ENCODE data around the gene VWA2.

The VWA2 gene

GRCh38 chr10:114271779-114272167 lies 32.7 kb downstream of the VWA2 start:
- Histone ChIP-seq H3K27me3 (replicated peaks; ENCODE audit: control insufficient read depth, insufficient read depth, low read length, poor library complexity, severe bottlenecking) (no peaks in the 10 kb centered on the region), H3K4me3 (ENCODE audit: insufficient read depth, low read depth, low read length, poor library complexity, severe bottlenecking) (no peak overlapping the region), H3K9me3 (ENCODE audit: control insufficient read depth, low read length) (no peaks in the 10 kb centered on the region), H3K4me1 (ENCODE audit: control insufficient read depth, insufficient read depth, low read length, poor library complexity, severe bottlenecking) (no peaks in the 10 kb centered on the region), H3K27ac (ENCODE audit: insufficient read depth, low read length, poor library complexity, severe bottlenecking) (no peak overlapping the region), H3K36me3 (ENCODE audit: control insufficient read depth, insufficient read depth, low read length) (no peaks in the 10 kb centered on the region)
- DNase-seq, result no peak

- Histone ChIP-seq H3K4me3 (ENCODE audit: insufficient read depth, low read depth, low read length, poor library complexity, severe bottlenecking) (no peak overlapping the region), H3K27me3 (replicated peaks; ENCODE audit: control insufficient read depth, insufficient read depth, low read length, poor library complexity, severe bottlenecking) (no peaks in the 10 kb centered on the region), H3K4me1 (ENCODE audit: control insufficient read depth, insufficient read depth, low read length, poor library complexity, severe bottlenecking) (no peaks in the 10 kb centered on the region), H3K36me3 (ENCODE audit: control insufficient read depth, insufficient read depth, low read length) (no peaks in the 10 kb centered on the region), H3K27ac (ENCODE audit: insufficient read depth, low read length, poor library complexity, severe bottlenecking) (no peak overlapping the region), H3K9me3 (ENCODE audit: control insufficient read depth, low read length) (no peaks in the 10 kb centered on the region)
- no peak for DNase-seq
Measured at GRCh38 chr10:114272696-114273095, 33.6 kb downstream of the VWA2 start.

GRCh38 chr10:114273910-114274309 lies 34.9 kb downstream of the VWA2 start:
- no peak overlapping the region for H3K4me3 ChIP-seq (ENCODE audit: insufficient read depth, low read depth, low read length, poor library complexity, severe bottlenecking)
- H3K27me3 ChIP-seq (replicated peaks; ENCODE audit: control insufficient read depth, insufficient read depth, low read length, poor library complexity, severe bottlenecking), result no peaks in the 10 kb centered on the region
- H3K36me3 ChIP-seq (ENCODE audit: control insufficient read depth, insufficient read depth, low read length), result no peaks in the 10 kb centered on the region
- no peaks in the 10 kb centered on the region for H3K4me1 ChIP-seq (ENCODE audit: control insufficient read depth, insufficient read depth, low read length, poor library complexity, severe bottlenecking)
- no peak overlapping the region for H3K27ac ChIP-seq (ENCODE audit: insufficient read depth, low read length, poor library complexity, severe bottlenecking)
- H3K9me3 ChIP-seq (ENCODE audit: control insufficient read depth, low read length), result no peaks in the 10 kb centered on the region
- DNase-seq, result no peak

GRCh38 chr10:114274616-114275453 lies 35.8 kb downstream of the VWA2 start:
- H3K4me3 ChIP-seq (ENCODE audit: insufficient read depth, low read depth, low read length, poor library complexity, severe bottlenecking), result no peak overlapping the region
- no peak overlapping the region for H3K27ac ChIP-seq (ENCODE audit: insufficient read depth, low read length, poor library complexity, severe bottlenecking)
- H3K27me3 ChIP-seq (replicated peaks; ENCODE audit: control insufficient read depth, insufficient read depth, low read length, poor library complexity, severe bottlenecking), result no peaks in the 10 kb centered on the region
- no peaks in the 10 kb centered on the region for H3K36me3 ChIP-seq (ENCODE audit: control insufficient read depth, insufficient read depth, low read length)
- DNase-seq, result no peak
- no peaks in the 10 kb centered on the region for H3K4me1 ChIP-seq (ENCODE audit: control insufficient read depth, insufficient read depth, low read length, poor library complexity, severe bottlenecking)
- no peaks in the 10 kb centered on the region for H3K9me3 ChIP-seq (ENCODE audit: control insufficient read depth, low read length)

GRCh38 chr10:114276066-114276465 lies 37.0 kb downstream of the VWA2 start:
- DNase-seq, result no peak
- Histone ChIP-seq H3K27me3 (replicated peaks; ENCODE audit: control insufficient read depth, insufficient read depth, low read length, poor library complexity, severe bottlenecking) (no peaks in the 10 kb centered on the region), H3K27ac (ENCODE audit: insufficient read depth, low read length, poor library complexity, severe bottlenecking) (no peak overlapping the region), H3K36me3 (ENCODE audit: control insufficient read depth, insufficient read depth, low read length) (no peaks in the 10 kb centered on the region), H3K9me3 (ENCODE audit: control insufficient read depth, low read length) (no peaks in the 10 kb centered on the region), H3K4me3 (ENCODE audit: insufficient read depth, low read depth, low read length, poor library complexity, severe bottlenecking) (no peak overlapping the region), H3K4me1 (ENCODE audit: control insufficient read depth, insufficient read depth, low read length, poor library complexity, severe bottlenecking) (no peaks in the 10 kb centered on the region)

- H3K27me3 ChIP-seq (replicated peaks; ENCODE audit: control insufficient read depth, insufficient read depth, low read length, poor library complexity, severe bottlenecking), result no peaks in the 10 kb centered on the region
- no peaks in the 10 kb centered on the region for H3K36me3 ChIP-seq (ENCODE audit: control insufficient read depth, insufficient read depth, low read length)
- H3K27ac ChIP-seq (ENCODE audit: insufficient read depth, low read length, poor library complexity, severe bottlenecking), result no peak overlapping the region
- H3K4me1 ChIP-seq (ENCODE audit: control insufficient read depth, insufficient read depth, low read length, poor library complexity, severe bottlenecking), result no peaks in the 10 kb centered on the region
- no peak for DNase-seq
- no peaks in the 10 kb centered on the region for H3K9me3 ChIP-seq (ENCODE audit: control insufficient read depth, low read length)
- no peak overlapping the region for H3K4me3 ChIP-seq (ENCODE audit: insufficient read depth, low read depth, low read length, poor library complexity, severe bottlenecking)
Measured at GRCh38 chr10:114276671-114277070, 37.6 kb downstream of the VWA2 start.

GRCh38 chr10:114278140-114278883 lies 39.3 kb downstream of the VWA2 start:
- no peak for DNase-seq
- Histone ChIP-seq H3K36me3 (ENCODE audit: control insufficient read depth, insufficient read depth, low read length) (no peaks in the 10 kb centered on the region), H3K4me3 (ENCODE audit: insufficient read depth, low read depth, low read length, poor library complexity, severe bottlenecking) (no peak overlapping the region), H3K9me3 (ENCODE audit: control insufficient read depth, low read length) (no peaks in the 10 kb centered on the region), H3K4me1 (ENCODE audit: control insufficient read depth, insufficient read depth, low read length, poor library complexity, severe bottlenecking) (no peaks in the 10 kb centered on the region), H3K27me3 (replicated peaks; ENCODE audit: control insufficient read depth, insufficient read depth, low read length, poor library complexity, severe bottlenecking) (no peaks in the 10 kb centered on the region), H3K27ac (ENCODE audit: insufficient read depth, low read length, poor library complexity, severe bottlenecking) (no peak overlapping the region)

GRCh38 chr10:114278884-114279191 lies 39.8 kb downstream of the VWA2 start:
- Histone ChIP-seq H3K27ac (ENCODE audit: insufficient read depth, low read length, poor library complexity, severe bottlenecking) (no peak overlapping the region), H3K9me3 (ENCODE audit: control insufficient read depth, low read length) (no peaks in the 10 kb centered on the region), H3K4me3 (ENCODE audit: insufficient read depth, low read depth, low read length, poor library complexity, severe bottlenecking) (no peak overlapping the region), H3K27me3 (replicated peaks; ENCODE audit: control insufficient read depth, insufficient read depth, low read length, poor library complexity, severe bottlenecking) (no peaks in the 10 kb centered on the region), H3K4me1 (ENCODE audit: control insufficient read depth, insufficient read depth, low read length, poor library complexity, severe bottlenecking) (no peaks in the 10 kb centered on the region), H3K36me3 (ENCODE audit: control insufficient read depth, insufficient read depth, low read length) (no peaks in the 10 kb centered on the region)
- no peak for DNase-seq

GRCh38 chr10:114279289-114279688 lies 40.2 kb downstream of the VWA2 start:
- Histone ChIP-seq H3K27me3 (replicated peaks; ENCODE audit: control insufficient read depth, insufficient read depth, low read length, poor library complexity, severe bottlenecking) (no peaks in the 10 kb centered on the region), H3K4me1 (ENCODE audit: control insufficient read depth, insufficient read depth, low read length, poor library complexity, severe bottlenecking) (no peaks in the 10 kb centered on the region), H3K27ac (ENCODE audit: insufficient read depth, low read length, poor library complexity, severe bottlenecking) (no peak overlapping the region), H3K4me3 (ENCODE audit: insufficient read depth, low read depth, low read length, poor library complexity, severe bottlenecking) (no peak overlapping the region), H3K9me3 (ENCODE audit: control insufficient read depth, low read length) (no peaks in the 10 kb centered on the region), H3K36me3 (ENCODE audit: control insufficient read depth, insufficient read depth, low read length) (no peaks in the 10 kb centered on the region)
- no peak for DNase-seq

GRCh38 chr10:114279901-114280644 lies 41.0 kb downstream of the VWA2 start:
- Histone ChIP-seq H3K27ac (ENCODE audit: insufficient read depth, low read length, poor library complexity, severe bottlenecking) (no peak overlapping the region), H3K4me3 (ENCODE audit: insufficient read depth, low read depth, low read length, poor library complexity, severe bottlenecking) (no peak overlapping the region), H3K27me3 (replicated peaks; ENCODE audit: control insufficient read depth, insufficient read depth, low read length, poor library complexity, severe bottlenecking) (no peaks in the 10 kb centered on the region), H3K4me1 (ENCODE audit: control insufficient read depth, insufficient read depth, low read length, poor library complexity, severe bottlenecking) (no peaks in the 10 kb centered on the region), H3K9me3 (ENCODE audit: control insufficient read depth, low read length) (no peaks in the 10 kb centered on the region), H3K36me3 (ENCODE audit: control insufficient read depth, insufficient read depth, low read length) (no peaks in the 10 kb centered on the region)
- DNase-seq, result no peak

Measured in effector memory CD4-positive, alpha-beta T cell (primary cell).